ENCODE data around the gene HLA-C. TPM values are rescaled to one million over a fixed set of nuclear protein-coding genes. Genes with fewer than 3 reads are reported as not detected.
A peak's percentile ranks its signal among the peaks of the same experiment; 100 is the strongest.

The HLA-C gene
- 1,186 TPM for total RNA-seq
- long read RNA-seq, transcript HLA-C-208 (6 exons, 1,880 nt) = minor isoform, 184 of 3,949 reads
- long read RNA-seq, transcript HLA-C-201 (8 exons, 1,536 nt) = major isoform, 3,109 of 3,949 reads
- long read RNA-seq, transcript HLA-C-203 (8 exons, 1,554 nt) = minor isoform, 136 of 3,949 reads
- long read RNA-seq, partial matches to known transcripts = 339 of 3,949 reads
- long read RNA-seq, other reads (novel, unspliced or antisense) = 177 of 3,949 reads

DNA sequence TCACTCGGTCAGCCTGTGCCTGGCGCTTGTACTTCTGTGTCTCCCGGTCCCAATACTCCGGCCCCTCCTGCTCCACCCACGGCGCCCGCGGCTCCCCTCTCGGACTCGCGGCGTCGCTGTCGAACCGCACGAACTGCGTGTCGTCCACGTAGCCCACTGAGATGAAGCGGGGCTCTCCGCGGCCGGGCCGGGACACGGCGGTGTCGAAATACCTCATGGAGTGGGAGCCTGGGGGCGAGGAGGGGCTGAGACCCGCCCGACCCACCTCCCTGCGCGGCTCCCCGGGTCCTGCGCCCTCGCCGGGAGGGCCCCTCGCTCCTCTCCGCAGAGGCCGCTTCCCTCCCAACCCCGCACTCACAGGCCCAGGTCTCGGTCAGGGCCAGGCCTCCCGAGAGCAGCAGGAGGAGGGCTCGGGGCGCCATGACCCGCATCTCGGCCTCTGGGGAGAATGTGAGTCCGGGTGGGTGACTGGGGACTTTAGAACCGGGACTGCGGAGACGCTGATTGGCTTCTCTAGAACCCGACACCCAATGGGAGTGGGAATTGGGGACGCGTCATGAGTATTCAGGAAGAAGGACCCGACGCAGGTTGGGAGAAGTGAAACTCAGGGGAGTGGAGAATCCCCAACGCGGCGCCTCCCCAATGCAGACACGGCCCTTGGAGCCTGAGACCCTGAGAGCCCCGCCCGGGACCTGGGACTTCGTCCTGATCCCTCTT is at the start of gene HLA-C:
TSS of gene HLA-C (minus strand) at position 452 of the 717 bp plus-strand sequence. CDS start at position 431, 21 bp downstream.
- Histone ChIP-seq H3K36me3 (peaks cover 12% of the 10 kb centered on the region), H3K9me3 (no peaks in the 10 kb centered on the region), H3K27ac (peak within 1 kb of the TSS; percentile 95), H3K4me1 (no peaks in the 10 kb centered on the region), H3K27me3 (ENCODE audit: low read depth) (no peaks in the 10 kb centered on the region), H3K4me3 (peak within 1 kb of the TSS; percentile 64)
- DNase-seq (peak; percentile 90), ATAC-seq (peak; percentile 98)
- TF ChIP-seq CTCF (IDR thresholded peaks at IDR 0.05) = no peak
- intact Hi-C loops (cut with DNase I) = loop anchor here (10.0 kb wide), 1 partner anchor 83 kb away; the partner anchor contains the start of gene HLA-B

DNA sequence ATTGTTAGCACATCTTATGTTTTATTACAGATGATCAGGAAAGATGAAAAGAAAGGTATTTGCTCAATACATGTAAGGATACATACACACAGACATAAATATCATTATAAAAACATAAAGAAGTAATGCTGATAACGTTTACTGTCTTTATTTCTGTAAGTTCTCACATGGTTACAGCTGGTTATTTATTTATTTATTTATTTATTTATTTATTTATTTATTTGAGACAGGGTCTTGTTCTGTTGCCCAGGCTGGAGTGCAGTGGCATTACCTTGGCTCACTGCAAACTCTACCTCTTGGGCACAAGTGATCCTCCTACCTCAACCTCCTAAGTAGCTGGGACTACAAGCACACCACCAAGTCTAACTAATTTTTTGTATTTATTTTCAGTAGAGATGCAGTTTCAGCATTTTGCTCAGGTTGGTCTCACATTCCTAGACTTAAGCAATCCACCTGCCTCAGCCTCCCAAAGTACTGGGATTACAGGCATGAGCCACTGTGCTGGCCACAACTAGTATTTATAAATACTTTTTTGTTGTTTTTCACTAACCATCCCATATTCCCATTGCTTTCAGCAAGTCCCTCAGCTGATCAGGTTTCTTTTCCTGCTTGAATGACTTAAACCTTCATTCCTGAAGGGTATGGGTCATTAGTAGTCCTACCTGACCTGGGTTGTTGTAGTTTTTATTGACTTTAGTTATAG is 49.3 kb upstream of the HLA-C start:
- ATAC-seq (no peak), DNase-seq (no peak)
- no peak for TF ChIP-seq CTCF (IDR thresholded peaks at IDR 0.05)
- Histone ChIP-seq H3K36me3 (no peaks in the 10 kb centered on the region), H3K27me3 (ENCODE audit: low read depth) (no peaks in the 10 kb centered on the region), H3K4me1 (no peaks in the 10 kb centered on the region), H3K4me3 (no peak overlapping the region), H3K9me3 (no peaks in the 10 kb centered on the region), H3K27ac (no peak overlapping the region)
- intact Hi-C loops (cut with DNase I) = no loop called here

- no peaks in the 10 kb centered on the region for H3K4me1 ChIP-seq
- ATAC-seq (no peak), DNase-seq (no peak)
- no peak overlapping the region for H3K4me3 ChIP-seq
- no peak overlapping the region for H3K27ac ChIP-seq
- H3K36me3 ChIP-seq = no peaks in the 10 kb centered on the region
- H3K27me3 ChIP-seq (ENCODE audit: low read depth) = no peaks in the 10 kb centered on the region
- intact Hi-C loops (cut with DNase I) = no loop called here
- no peak for TF ChIP-seq CTCF (IDR thresholded peaks at IDR 0.05)
- H3K9me3 ChIP-seq = no peaks in the 10 kb centered on the region
These were observed 45.1 kb upstream of the HLA-C start for GRCh38 chr6:31317036-31317435.

DNA sequence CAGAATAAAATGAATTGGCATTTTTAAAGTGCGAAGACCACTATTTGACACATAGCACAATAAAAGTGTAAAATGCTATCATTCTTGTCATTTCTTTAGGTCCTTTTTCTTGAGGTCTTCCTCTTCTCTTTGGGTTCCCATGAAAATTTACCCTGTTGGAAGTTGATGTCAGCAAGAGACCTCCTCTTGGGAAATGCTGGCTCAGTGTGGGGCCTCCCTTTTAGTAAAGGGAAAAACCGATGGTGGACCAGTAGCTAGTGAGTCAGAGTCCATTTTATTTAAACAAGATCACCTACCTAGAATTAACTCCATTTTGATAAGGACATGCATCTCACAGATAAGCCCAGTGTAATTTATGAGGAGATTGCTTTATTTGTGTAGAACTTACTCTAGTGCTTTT is 37.7 kb upstream of the HLA-C start:
- Histone ChIP-seq H3K27me3 (ENCODE audit: low read depth) (peaks cover 16% of the 10 kb centered on the region), H3K27ac (no peak overlapping the region), H3K9me3 (no peaks in the 10 kb centered on the region), H3K4me1 (peaks cover 15% of the 10 kb centered on the region), H3K4me3 (no peak overlapping the region), H3K36me3 (no peaks in the 10 kb centered on the region)
- DNase-seq = no peak
- intact Hi-C loops (cut with DNase I) = no loop called here
- no peak for TF ChIP-seq CTCF (IDR thresholded peaks at IDR 0.05)
- no peak for ATAC-seq

DNA sequence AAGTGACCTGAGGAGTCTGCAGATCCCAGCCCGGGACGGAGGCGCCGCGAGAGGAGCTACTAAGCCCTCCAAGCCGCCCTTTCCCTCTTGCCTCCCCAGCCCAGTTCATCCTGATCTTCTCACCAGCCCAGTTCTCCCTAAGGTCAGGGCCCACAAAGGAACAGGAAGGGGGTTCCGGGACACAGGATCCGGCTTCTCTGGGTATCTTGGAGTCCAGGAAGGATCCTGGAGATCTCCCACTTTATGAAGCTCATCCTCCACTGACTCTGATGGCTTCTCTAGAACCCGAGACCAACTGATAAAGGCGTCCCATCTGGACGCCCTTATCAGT is 36.9 kb upstream of the HLA-C start:
- DNase-seq (no peak), ATAC-seq (no peak)
- no peak for TF ChIP-seq CTCF (IDR thresholded peaks at IDR 0.05)
- Histone ChIP-seq H3K36me3 (no peaks in the 10 kb centered on the region), H3K9me3 (no peaks in the 10 kb centered on the region), H3K4me1 (peaks cover 15% of the 10 kb centered on the region), H3K4me3 (peak overlapping the region; percentile 65), H3K27me3 (ENCODE audit: low read depth) (peaks cover 16% of the 10 kb centered on the region), H3K27ac (peak overlapping the region; percentile 73)
- intact Hi-C loops (cut with DNase I) = no loop called here
